ENCODE results near the gene SOD3.
A peak's percentile ranks its signal among the peaks of the same experiment; 100 is the strongest.

SOD3 gene

GRCh38 chr4:24802648-24803047, 7.3 kb downstream of the SOD3 start:
- no peak for DNase-seq

DNA sequence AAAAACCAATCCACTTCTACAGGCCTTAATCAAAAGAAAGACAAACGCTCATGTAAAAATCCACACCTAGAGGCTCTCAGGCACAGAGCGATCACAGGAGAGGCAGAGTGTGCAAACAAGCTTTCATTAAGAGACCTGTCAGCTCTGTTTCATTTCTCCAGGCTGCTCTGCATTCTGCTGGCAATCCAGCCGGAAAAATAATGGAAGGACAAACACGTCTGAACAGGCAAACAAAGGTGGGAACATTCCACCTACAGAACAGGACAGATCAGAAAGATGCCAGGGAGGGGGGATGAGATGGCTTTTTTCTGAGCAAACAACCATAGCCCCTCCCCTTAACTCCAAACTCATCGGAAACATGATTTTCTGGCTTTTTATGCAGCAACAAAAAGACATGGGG, 9.7 kb downstream of the SOD3 start:
- DNase-seq: no peak

GRCh38 chr4:24805566-24805965, 10.2 kb downstream of the SOD3 start:
- DNase-seq: no peak

DNA sequence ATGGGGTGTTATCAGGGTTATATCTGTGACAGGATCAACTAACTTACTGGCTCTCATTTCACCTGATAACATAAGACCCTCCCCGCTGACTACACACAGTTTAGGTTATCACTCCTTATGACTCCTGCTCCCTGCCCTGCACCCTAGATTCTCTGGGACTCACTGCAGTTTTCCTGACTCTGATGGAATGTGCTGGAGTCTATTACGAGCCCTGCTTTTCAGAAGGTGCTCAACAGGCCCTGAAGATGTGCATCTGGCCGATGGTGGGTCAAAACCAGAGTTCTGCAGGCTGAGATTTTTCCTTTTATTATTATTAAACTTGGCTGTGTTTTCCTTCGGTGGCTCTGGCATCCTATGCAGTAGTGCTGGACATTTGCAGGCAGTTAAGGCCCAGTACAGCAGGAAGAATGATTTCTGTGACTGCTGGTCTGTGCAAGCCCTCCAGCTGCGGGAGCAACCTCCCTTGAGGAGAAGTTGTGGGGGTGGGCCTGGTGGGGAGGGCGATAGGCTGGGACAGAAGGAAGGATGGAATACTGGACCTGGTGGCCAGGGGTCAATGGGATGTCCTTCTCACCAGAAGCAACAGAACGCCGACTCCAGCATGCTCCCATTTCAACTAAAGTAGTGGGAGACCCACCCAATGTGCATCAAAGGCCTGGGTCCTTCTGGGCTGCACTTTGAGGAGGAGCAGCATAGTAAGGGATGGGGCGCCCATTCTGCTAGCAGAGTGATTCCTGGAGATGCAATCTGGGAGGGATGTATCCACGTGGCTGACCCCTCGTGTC, 11.0 kb downstream of the SOD3 start:
- no peak for DNase-seq

DNA sequence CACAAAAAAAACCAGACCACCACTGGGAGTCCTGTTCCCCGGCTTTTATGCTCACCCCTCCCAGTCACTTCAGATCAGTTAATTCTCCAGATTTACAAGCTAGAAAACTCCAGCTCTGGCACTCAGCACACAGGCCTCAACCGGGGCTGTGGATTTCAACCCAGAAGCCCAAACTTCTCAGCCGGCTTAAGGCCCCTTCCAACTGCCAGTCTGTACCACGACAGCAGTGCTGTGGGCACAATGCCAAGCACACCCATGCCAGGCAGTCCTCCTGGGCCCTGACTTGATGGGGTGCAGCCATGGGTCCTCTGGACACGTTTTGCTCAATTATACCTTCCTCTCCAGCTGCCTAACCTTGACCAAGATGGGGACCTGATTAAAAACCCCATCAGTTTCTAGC, 12.2 kb downstream of the SOD3 start:
- no peak for DNase-seq

DNA sequence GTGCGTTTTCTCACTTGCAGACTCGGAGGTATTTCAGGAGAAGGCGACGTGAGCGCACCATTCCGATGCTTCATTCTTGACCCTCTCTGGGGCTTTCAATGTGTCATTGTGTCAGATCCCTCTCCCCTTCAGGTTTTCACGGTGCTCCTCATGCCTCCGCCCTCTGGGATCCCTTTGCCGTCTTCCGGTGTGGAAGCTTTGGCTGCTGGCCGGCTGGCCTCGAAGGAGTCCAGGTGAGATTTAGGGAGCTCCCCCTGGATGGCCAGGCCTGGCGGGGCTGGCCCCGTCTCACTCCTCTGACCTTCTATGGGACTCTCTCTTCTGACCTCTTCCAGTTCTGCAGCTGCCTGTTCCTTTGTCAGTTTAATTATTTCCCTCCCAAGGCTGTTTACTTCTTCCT, 12.9 kb downstream of the SOD3 start:
- no peak for DNase-seq

GRCh38 chr4:24808955-24809354, 13.6 kb downstream of the SOD3 start:
- no peak for DNase-seq

DNA sequence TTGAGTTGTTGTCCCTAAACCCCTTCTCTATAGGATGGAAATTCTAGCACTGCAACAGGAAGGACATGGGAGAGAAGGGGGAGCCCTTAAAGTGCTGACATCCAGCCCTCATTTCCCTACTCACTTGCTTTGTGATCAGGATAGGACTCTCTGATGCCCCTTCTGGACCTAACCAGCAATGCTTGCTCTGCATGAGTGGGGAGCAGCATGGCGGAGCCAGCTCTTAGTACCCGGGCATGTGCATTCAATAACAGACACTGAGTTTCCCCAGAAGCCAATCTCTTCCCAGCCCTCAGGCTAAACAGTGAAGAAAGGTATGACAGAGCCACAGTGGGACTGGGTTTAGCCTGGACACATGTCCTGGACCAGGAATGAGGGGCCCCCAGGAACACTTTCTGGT, 14.0 kb downstream of the SOD3 start:
- DNase-seq: no peak

DNA sequence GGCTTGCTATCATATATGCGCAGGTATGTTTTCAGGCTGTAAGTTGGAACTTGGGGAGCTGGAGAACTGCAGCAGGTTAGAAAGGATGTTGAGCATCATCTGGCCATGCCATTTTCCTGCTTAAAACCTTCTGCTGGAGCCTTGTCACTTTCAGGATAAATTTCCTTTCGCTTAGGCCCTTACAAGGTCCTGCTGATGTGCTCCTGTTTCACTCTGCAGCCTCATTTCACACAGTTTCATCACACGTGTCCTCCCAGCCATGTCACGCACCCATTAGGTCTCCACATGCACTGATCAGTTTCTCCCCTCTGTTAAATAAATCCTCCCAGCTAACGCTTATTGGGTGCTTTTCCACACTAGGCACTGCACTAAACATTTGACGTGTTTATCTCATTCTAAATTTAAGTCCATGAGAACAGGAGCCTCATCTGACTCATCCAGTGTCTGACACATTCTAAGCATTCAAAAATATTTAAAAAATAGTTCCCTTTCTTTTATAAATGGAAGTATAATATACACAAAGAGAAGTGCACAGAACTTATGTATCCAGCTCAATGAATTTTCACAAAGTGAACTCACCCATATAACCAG, 14.5 kb downstream of the SOD3 start:
- DNase-seq: peak; percentile 16

GRCh38 chr4:24810871-24811631, 15.7 kb downstream of the SOD3 start:
- DNase-seq: no peak

DNA sequence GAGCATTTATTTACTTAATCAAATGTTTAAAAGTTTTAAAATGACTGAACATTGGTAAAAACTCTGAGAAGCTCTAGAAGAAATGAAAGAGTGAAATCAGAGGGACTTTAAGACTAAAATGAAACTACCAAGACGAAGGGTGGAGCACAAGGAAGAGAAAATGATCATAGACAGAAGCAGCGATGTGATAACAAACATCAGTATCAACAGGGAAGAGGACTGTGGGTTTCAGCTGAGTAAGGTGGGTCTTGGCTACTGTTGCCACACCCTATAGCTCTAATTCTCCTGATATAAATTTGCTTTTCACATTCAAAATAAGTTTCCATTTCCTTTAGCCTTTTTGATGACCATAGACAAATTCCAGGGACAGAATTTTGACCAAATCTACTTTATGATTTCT, 18.4 kb downstream of the SOD3 start:
- no peak for DNase-seq

GRCh38 chr4:24816797-24817196, 21.4 kb downstream of the SOD3 start:
- DNase-seq: no peak

- DNase-seq: no peak
These were observed 25.2 kb downstream of the SOD3 start for GRCh38 chr4:24820541-24820940.

DNA sequence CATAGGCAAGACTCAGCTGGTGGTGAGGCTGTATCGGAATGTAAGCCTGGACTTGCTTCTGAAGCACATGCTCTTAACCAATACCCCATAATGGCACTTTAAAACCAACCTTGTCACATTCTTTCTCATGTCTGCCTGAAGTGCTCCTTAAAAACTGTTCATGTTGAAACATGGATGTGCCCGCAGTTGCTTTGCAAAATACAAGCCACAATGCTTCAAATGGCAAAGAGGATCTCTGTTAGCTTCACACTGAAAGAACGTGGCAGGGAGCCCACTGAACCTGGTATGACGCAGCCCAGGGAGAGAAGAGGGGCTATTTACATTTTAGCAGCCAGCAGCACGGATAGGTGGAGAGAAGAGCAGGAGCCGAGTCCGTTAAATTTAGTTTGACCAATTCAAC, 29.3 kb downstream of the SOD3 start:
- no peak for DNase-seq

GRCh38 chr4:24831637-24832036, 36.3 kb downstream of the SOD3 start:
- no peak for DNase-seq

GRCh38 chr4:24835696-24836095, 40.3 kb downstream of the SOD3 start:
- no peak for DNase-seq

- DNase-seq: no peak
These were observed 41.4 kb downstream of the SOD3 start for GRCh38 chr4:24836661-24837242.

DNA sequence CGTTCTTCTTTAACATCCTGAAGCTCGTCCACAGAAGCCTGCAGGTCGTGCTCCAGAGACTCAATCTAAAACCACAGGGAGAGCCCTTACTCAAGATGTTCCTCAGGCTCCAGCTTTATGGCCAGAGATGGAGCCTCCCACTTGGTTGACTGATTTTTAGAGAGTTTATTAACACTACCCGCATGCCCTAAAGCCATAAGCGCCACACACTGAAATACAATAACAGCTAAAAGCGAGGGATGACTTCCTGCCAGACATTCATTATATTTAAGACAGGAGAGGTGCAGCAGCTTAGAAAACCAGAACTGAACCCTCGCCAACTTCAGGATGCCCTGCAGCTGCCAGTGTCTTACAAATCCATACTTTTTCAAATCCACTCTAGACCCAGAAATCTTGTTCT, 42.0 kb downstream of the SOD3 start:
- DNase-seq: no peak

- DNase-seq: no peak
These were observed 42.4 kb downstream of the SOD3 start for GRCh38 chr4:24837781-24838180.

GRCh38 chr4:24840362-24840761, 45.0 kb downstream of the SOD3 start:
- no peak for DNase-seq

DNA sequence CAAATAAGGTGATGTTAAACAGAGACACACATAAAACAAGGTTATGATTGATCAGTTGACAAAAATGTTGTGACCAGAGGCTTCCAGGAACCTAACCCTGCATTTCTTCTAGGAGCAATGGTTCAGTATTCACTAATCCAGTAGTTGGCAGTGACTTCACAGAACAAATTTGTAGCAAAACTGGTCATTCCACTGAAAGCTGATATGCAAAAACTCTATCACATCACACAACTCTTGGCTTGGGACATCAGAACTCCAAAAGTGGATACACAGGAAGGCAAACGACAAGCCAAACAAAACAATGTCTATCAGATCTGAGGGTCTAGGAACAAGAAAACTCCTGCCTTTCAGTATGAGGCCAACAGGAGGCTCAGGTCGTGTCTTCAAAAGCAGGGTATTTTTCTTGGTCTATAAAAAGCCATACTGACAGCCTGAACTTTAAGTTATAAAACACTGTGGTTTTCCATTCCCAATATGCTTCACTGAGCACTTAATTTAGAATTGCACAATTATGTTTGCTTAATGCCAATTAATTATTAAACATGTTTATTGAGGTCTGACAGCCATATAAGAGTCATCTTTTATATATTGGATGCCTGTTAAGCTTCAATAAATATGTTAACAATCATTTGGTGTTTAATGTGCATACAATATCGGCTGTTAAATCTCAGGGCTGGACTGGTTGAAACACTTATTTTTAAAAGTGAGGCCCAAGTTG, 45.6 kb downstream of the SOD3 start:
- DNase-seq: no peak

GRCh38 chr4:24842356-24842755, 47.0 kb downstream of the SOD3 start:
- DNase-seq: no peak

DNA sequence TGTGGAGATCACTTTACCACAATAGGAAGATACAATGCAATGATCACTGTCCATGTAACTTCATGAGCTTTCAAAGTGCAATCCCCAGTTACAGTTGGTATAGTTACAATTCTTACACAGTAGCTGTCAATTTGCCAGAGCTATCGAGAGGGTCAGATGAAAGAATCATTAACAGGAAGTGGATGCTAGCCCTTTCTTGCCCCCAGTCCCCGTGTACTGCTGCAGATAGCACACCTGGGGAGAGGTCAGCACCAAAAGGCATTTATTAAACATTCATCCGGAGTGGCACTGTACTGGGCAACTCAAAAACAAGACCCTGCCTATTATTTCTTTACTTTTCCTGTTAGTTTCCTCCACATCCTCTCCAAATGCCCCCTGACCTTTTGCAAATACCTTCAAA, 47.7 kb downstream of the SOD3 start:
- DNase-seq: no peak

Data from fibroblast of skin of abdomen (primary cell).